GM23338 (cell line): ENCODE results near the gene UGT1A10.

Experiments
- CTCF ChIP-seq, 2 experiments: fragments of 200-600 bp in 1 of 2; sonication (generic) in 1 of 2; conservative IDR thresholded peaks; 2 replicates each; pipeline versions ENCODE4 v1.5.1 to v1.6.1; 2016 to 2017; ENCODE audit warnings: antibody characterized with exemption in 2 of 2, low read depth in 2 of 2, mild to moderate bottlenecking in 2 of 2, moderate library complexity in 1 of 2
- EZH2 ChIP-seq: fragments of 200-600 bp; sonication (generic); IDR thresholded peaks from one replicate; pipeline ENCODE4 v1.8.0; 2017; ENCODE audit warnings: antibody characterized with exemption, mild to moderate bottlenecking, low read depth; ENCODE audit not compliant: unreplicated experiment
- ZNF114 ChIP-seq: fragments of 250-450 bp; sonication (Bioruptor Pico); IDR thresholded peaks from 2 replicates; pipeline ENCODE4 v1.5.0; 2020; ENCODE audit warnings: mild to moderate bottlenecking, moderate library complexity

- TF ChIP-seq EZH2, result no peak
- TF ChIP-seq ZNF114 (CRISPR knock-in tag), result no peak
- no peak for TF ChIP-seq CTCF (conservative IDR thresholded peaks at IDR 0.05; ENCODE audit: low read depth in 2 of 2)
Observed at GRCh38 chr2:233745073-233745755, 109.0 kb downstream of the UGT1A10 start.
